GM13976 (cell line): Measurements from ENCODE around the gene TMEFF2.

Source experiments
- DNase-seq: peaks from one replicate; pipeline ENCODE4 v3.0.0; 2012; ENCODE audit warnings: low spot score
- in situ Hi-C: fragments of 300-500 bp; cut with MboI; formaldehyde crosslinking; loops from one replicate; pipeline ENCODE4 v1.12.0; 2022; ENCODE audit warnings: low sequenced_read_pairs, mixed read lengths, inconsistent platforms; ENCODE audit not compliant: unreplicated experiment
- TF ChIP-seq, protein P1 (sequence below): IDR thresholded peaks from 2 replicates; pipeline ENCODE4 v1.5.1; 2012; ENCODE audit warnings: borderline replicate concordance, mild to moderate bottlenecking; ENCODE audit not compliant: insufficient read depth; ENCODE audit errors: extremely low read depth, missing control alignments, control extremely low read depth

The TMEFF2 gene

DNA sequence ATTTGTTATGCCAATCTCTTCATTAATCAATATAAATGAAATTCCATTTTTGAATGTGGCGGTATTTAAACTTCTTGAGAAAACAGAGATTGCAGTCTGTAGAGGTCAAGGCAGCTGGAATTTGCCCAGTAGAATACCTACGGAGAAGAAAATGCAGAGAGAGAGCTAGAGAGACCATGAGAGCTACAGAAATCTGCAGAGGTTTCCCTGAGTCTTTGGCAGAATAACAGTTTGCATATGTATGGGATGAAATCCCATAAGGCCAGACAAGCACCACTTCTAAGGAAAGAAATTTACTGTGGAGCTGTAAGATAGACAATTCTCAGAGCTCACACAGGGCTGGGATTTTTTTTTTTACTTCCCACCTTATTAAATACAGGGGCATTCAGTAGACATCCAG lies 23.6 kb upstream of the TMEFF2 start:
- TF ChIP-seq, protein P1, sequence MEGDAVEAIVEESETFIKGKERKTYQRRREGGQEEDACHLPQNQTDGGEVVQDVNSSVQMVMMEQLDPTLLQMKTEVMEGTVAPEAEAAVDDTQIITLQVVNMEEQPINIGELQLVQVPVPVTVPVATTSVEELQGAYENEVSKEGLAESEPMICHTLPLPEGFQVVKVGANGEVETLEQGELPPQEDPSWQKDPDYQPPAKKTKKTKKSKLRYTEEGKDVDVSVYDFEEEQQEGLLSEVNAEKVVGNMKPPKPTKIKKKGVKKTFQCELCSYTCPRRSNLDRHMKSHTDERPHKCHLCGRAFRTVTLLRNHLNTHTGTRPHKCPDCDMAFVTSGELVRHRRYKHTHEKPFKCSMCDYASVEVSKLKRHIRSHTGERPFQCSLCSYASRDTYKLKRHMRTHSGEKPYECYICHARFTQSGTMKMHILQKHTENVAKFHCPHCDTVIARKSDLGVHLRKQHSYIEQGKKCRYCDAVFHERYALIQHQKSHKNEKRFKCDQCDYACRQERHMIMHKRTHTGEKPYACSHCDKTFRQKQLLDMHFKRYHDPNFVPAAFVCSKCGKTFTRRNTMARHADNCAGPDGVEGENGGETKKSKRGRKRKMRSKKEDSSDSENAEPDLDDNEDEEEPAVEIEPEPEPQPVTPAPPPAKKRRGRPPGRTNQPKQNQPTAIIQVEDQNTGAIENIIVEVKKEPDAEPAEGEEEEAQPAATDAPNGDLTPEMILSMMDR = no peak
- no peak for DNase-seq
- in situ Hi-C loops = no loop called here

DNA sequence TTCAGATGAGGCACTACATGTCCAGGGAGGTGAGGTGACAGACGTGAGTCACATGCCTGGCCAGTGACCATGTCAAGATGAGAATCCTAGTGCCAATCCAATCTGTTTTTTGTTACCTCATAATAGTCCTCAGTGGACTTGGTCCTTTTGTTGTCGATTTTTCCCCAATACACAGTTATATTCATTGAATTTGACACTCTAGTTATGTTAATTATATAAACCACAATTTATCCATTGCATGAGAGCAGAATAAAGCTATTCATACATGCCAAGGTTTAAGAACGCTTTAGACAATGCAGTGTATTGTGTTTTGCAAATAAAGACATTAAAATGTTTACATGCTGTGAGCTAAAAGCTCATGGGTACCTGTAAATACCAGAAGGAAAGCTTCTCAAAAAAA lies 21.6 kb upstream of the TMEFF2 start:
- no peak for DNase-seq
- TF ChIP-seq, protein P1 = no peak
- in situ Hi-C loops = no loop called here

DNA sequence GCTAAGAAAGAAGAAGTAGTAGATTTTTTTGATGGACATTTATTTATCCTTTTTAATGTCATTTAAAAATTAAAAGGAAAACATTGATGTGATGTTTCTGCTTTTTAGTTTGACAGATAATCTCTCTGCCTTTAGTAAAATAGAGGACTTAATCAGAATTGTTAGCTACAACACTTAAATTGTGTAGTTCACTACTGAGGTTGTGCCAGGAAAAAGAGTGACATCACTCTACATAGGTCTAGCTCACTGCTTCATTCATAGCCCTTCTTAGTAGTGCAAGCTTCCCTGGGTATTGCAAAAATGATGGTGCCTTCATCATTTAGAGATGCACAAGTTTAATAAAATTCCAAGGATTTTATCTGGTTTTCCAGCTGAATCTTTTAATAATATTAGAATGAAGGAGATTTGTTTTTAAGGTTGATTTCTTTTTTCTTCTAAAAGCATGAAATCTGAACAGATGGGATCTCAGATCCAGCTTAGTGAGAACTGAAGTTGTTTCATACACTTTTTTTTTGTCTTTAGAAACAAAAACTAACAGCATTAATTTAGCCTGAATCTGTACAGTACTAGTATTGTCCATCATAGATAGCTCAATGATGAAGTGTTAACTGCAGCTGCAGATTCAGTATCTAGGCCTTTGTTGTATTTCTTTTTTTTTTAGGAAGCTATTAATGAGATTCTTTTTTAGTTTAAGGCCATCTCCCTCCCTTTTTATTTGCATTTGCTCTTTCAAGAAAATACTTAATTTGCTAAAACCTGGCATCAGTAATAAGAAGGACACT lies 20.6 kb upstream of the TMEFF2 start:
- in situ Hi-C loops = no loop called here
- DNase-seq = no peak
- TF ChIP-seq, protein P1 = no peak

DNA sequence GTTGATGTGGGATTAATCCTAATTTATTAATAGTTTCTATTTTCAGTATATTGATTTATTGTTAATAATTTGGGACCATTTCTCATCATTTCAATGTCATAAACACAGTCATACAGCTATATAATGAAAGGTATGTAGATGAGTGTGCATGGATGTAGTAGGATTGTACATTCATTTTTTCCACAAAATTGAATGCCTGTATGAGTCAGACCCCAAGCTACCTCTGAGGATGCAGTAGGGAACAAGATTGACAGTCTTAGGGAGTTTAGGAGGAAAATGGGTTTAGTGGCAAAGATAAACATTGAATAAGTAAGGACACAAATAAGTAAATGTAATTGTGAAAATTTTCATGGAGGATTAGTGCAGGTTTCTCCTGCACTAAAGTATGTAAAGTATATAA lies 14.1 kb upstream of the TMEFF2 start:
- in situ Hi-C loops = no loop called here
- no peak for DNase-seq
- TF ChIP-seq, protein P1 = no peak

DNA sequence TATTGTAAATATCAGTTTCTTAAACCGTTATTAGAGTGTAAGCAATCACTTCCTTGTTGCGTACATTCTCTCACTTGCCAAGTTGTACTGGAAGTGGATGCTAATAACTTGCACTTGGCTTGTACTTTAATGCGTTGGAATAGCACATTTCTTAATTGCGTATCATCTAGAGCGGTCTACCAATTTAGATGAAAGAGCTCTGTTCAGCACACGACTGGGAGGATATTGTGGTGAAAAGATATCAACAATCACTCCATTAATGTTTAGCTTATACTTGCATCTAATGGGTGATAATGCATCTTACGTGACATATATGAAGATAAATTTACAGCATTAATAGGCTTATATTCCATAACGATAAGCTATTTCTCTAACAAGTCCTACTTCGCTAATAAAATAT lies 11.7 kb upstream of the TMEFF2 start:
- TF ChIP-seq, protein P1 = no peak
- DNase-seq = no peak
- in situ Hi-C loops = no loop called here

DNA sequence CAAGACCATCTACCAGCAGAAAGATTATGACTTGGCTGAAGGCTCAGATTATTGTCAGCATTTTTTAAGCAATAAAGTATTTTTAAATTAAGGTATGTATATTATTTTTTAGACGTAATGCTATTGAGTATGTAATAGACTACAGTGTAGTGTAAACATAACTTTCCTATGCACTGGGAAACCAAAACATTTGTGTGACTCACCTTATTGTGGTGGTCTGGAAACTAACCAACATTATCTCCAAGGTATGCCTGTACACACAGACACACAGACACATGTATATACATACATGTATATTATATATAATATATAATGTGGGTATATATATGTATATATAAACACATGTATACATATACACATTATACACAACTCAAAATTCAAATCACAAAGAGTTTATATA lies 9.1 kb upstream of the TMEFF2 start:
- in situ Hi-C loops = no loop called here
- no peak for DNase-seq
- TF ChIP-seq, protein P1 = no peak

DNA sequence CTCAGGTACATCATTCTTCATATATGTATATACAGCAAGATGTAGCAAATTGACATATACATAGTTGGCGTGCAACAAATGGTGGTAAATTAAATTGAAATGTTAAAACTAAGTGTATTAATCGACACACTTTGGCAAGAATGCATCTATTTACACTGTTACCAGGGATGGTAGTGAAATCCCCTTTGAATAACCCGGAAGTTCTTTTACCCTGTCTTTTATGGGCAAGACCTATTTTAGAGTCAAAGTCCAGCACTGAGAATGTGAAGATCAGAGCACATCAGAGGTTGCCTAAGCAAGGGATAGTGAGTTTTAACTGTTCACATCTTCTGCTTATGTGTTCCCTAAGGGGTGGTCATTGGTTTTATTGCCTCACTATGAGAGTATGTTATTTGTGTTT lies 7.6 kb upstream of the TMEFF2 start:
- no peak for DNase-seq
- in situ Hi-C loops = no loop called here
- TF ChIP-seq, protein P1 = no peak
